ENCODE results near the gene LCMT2.

LCMT2 gene

DNA sequence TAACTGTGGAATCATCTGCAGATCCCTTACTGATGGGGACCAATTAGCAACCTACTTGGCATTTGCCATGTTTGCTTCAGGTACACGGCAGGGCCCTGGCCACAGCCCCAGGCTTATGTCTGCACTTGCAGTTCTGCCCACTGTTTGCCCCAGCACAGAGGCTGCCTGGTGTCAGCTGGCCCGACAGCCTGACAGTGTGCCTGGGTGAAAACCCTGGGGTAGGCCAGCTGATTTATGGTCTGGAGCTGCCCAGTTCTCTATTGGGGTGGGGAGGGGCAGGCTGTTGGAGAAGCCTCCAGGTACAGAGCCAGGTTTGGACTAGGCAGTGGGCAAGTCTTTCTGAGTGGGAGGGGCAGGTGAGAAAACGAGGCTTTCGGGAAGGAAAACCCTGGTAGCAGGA lies 52.5 kb downstream of the LCMT2 start:
- Mint-ChIP-seq H3K27me3 (peaks cover 64% of the 10 kb centered on the region), H3K9me3 (no peaks in the 10 kb centered on the region), H3K4me3 (no peak overlapping the region), H3K27ac (ENCODE audit: low read depth) (no peak overlapping the region), H3K36me3 (ENCODE audit: insufficient read depth) (no peaks in the 10 kb centered on the region), H3K4me1 (no peaks in the 10 kb centered on the region)
- no peak for ATAC-seq (replicated peaks; ENCODE audit: extremely low read depth, poor library complexity, severe bottlenecking)
- no peak for DNase-seq (ENCODE audit: low spot score in 2 of 2)

DNA sequence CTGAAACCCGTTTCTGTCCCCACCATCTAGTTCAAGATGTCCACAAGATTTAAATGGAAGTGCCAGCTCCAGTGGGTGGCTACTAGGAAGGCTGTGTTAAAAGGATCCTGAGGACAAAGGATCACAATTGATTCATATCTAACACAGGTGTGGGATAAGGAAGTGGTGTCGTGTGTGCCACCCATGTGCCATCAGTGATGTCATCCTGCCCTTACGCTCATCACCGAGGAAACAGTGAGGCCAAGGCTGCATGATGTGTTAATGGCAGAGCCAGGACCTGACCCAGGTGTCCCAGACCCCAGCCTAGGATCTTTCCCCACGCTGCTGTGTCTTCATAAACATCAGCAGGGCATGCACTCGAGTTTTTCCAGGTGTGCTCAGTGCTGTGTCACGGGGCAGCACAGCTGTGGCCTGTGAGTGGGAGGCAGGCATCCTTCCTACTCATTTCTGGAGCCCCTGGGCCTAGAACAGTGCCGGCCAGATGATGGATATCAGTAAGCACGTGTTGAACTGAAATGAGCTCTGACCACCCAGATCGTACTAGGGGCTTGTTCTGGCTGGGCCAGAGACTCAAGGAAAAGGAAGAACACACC lies 53.0 kb downstream of the LCMT2 start:
- Mint-ChIP-seq H3K4me3 (no peak overlapping the region), H3K4me1 (no peaks in the 10 kb centered on the region), H3K27me3 (peaks cover 64% of the 10 kb centered on the region), H3K9me3 (no peaks in the 10 kb centered on the region), H3K27ac (ENCODE audit: low read depth) (no peak overlapping the region), H3K36me3 (ENCODE audit: insufficient read depth) (no peaks in the 10 kb centered on the region)
- DNase-seq (ENCODE audit: low spot score in 2 of 2), result no peak
- no peak for ATAC-seq (replicated peaks; ENCODE audit: extremely low read depth, poor library complexity, severe bottlenecking)

- Mint-ChIP-seq H3K36me3 (ENCODE audit: insufficient read depth) (no peaks in the 10 kb centered on the region), H3K4me1 (no peaks in the 10 kb centered on the region), H3K4me3 (no peak overlapping the region), H3K27me3 (peaks cover 64% of the 10 kb centered on the region), H3K27ac (ENCODE audit: low read depth) (no peak overlapping the region), H3K9me3 (no peaks in the 10 kb centered on the region)
- DNase-seq (ENCODE audit: low spot score in 2 of 2) (no peak), ATAC-seq (replicated peaks; ENCODE audit: extremely low read depth, poor library complexity, severe bottlenecking) (no peak)
These were observed 53.7 kb downstream of the LCMT2 start for GRCh38 chr15:43276563-43277200.

- Mint-ChIP-seq H3K4me3 (no peak overlapping the region), H3K4me1 (no peaks in the 10 kb centered on the region), H3K36me3 (ENCODE audit: insufficient read depth) (no peaks in the 10 kb centered on the region), H3K27ac (ENCODE audit: low read depth) (no peak overlapping the region), H3K9me3 (no peaks in the 10 kb centered on the region), H3K27me3 (peaks cover 64% of the 10 kb centered on the region)
- DNase-seq (ENCODE audit: low spot score in 2 of 2) (no peak), ATAC-seq (replicated peaks; ENCODE audit: extremely low read depth, poor library complexity, severe bottlenecking) (no peak)
These were observed 54.4 kb downstream of the LCMT2 start for GRCh38 chr15:43275740-43276562.

DNA sequence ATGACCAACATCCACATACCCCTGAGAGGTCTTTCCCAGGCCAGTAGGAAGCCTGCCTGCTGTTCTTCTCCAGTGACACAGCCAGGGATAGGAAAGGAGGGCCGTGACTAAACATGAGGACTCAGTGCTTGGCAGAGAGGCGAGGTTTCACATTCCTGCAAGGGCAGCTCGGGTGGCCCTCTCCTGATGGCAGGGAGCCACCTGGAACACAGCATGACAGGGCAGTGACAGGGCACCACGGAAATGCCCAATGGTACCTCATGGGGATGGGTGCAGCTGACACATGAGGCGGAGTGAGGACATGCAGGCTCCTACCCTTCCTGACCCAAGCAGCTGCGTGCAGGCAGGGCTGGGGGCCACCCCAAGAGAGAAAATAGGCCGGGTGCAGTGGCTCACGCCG lies 56.2 kb downstream of the LCMT2 start:
- peaks cover 66% of the 10 kb centered on the region for H3K27me3 Mint-ChIP-seq
- peaks cover 6% of the 10 kb centered on the region for H3K4me1 Mint-ChIP-seq
- no peak overlapping the region for H3K4me3 Mint-ChIP-seq
- DNase-seq (ENCODE audit: low spot score in 2 of 2) (no peak), ATAC-seq (replicated peaks; ENCODE audit: extremely low read depth, poor library complexity, severe bottlenecking) (no peak)
- no peak overlapping the region for H3K27ac Mint-ChIP-seq (ENCODE audit: low read depth)
- no peaks in the 10 kb centered on the region for H3K36me3 Mint-ChIP-seq (ENCODE audit: insufficient read depth)
- H3K9me3 Mint-ChIP-seq, result no peaks in the 10 kb centered on the region
